Loucy (cell line): ENCODE measurements around the gene PC.

ENCODE experiments used
- H2AFZ ChIP-seq: fragments of 200-600 bp; sonication (generic); 2 replicates; pipeline ENCODE4 v1.6.0; 2016; ENCODE audit warnings: antibody characterized with exemption, mild to moderate bottlenecking, low read length, moderate library complexity
- H3F3A ChIP-seq: fragments of 200-600 bp; 2 replicates; pipeline ENCODE4 v1.6.0; 2016; ENCODE audit warnings: antibody characterized with exemption, low read depth, mild to moderate bottlenecking
- H3K27me3 ChIP-seq: fragments of 200-600 bp; sonication (generic); 2 replicates; pipeline ENCODE4 v1.6.1; 2014; ENCODE audit warnings: low read length, mild to moderate bottlenecking; ENCODE audit not compliant: insufficient read depth, poor library complexity, severe bottlenecking
- H3K36me3 ChIP-seq: fragments of 200-600 bp; sonication (generic); 2 replicates; pipeline ENCODE4 v1.6.1; 2016; ENCODE audit warnings: low read length; ENCODE audit not compliant: insufficient read depth
- H3K4me1 ChIP-seq: fragments of 200-600 bp; sonication (generic); 2 replicates; pipeline ENCODE4 v1.5.1; 2014; ENCODE audit warnings: low read length, mild to moderate bottlenecking; ENCODE audit not compliant: insufficient read depth, poor library complexity, severe bottlenecking
- H3K4me2 ChIP-seq: fragments of 200-600 bp; sonication (generic); 2 replicates; pipeline ENCODE4 v1.6.0; 2014; ENCODE audit warnings: antibody characterized with exemption, low read length, low read depth, mild to moderate bottlenecking; ENCODE audit not compliant: poor library complexity, severe bottlenecking
- H3K4me3 ChIP-seq: fragments of 200-600 bp; sonication (generic); 2 replicates; pipeline ENCODE4 v1.5.1; 2014; ENCODE audit warnings: low read length, mild to moderate bottlenecking, mixed read lengths; ENCODE audit not compliant: poor library complexity, severe bottlenecking
- H3K79me2 ChIP-seq: fragments of 200-600 bp; sonication (generic); 2 replicates; pipeline ENCODE4 v1.6.1; 2014; ENCODE audit warnings: low read length; ENCODE audit not compliant: insufficient read depth
- H3K9ac ChIP-seq: fragments of 200-600 bp; sonication (generic); 2 replicates; pipeline ENCODE4 v1.6.0; 2014; ENCODE audit warnings: mild to moderate bottlenecking, low read depth, low read length, moderate library complexity; ENCODE audit not compliant: poor library complexity, severe bottlenecking
- H3K9me2 ChIP-seq: fragments of 200-600 bp; sonication (generic); replicated peaks from 2 replicates; pipeline ENCODE4 v1.6.1; 2016; ENCODE audit warnings: low read depth, low read length, mixed read lengths
- H3K9me3 ChIP-seq: fragments of 200-600 bp; sonication (generic); 2 replicates; pipeline ENCODE4 v1.6.1; 2014; ENCODE audit warnings: mild to moderate bottlenecking, antibody characterized with exemption, low read length, low read depth; ENCODE audit not compliant: insufficient read depth
- H4K20me1 ChIP-seq: fragments of 200-600 bp; sonication (generic); 2 replicates; pipeline ENCODE4 v1.6.0; 2014; ENCODE audit warnings: antibody characterized with exemption, low read length, mild to moderate bottlenecking; ENCODE audit not compliant: insufficient read depth, poor library complexity, severe bottlenecking
- EZH2phosphoT487 ChIP-seq: fragments of 200-600 bp; IDR thresholded peaks from 2 replicates; pipeline ENCODE4 v1.6.1; 2018; ENCODE audit warnings: antibody characterized with exemption, mild to moderate bottlenecking, moderate library complexity, borderline replicate concordance
- TF ChIP-seq, protein P1 (sequence below): fragments of 200-600 bp; sonication (generic); conservative IDR thresholded peaks from 2 replicates; pipeline ENCODE4 v1.5.1; 2014; ENCODE audit warnings: mild to moderate bottlenecking, antibody characterized with exemption, low read length

The PC gene

GRCh38 chr11:66881451-66881835 lies 76.7 kb downstream of the PC start:
- Histone ChIP-seq H3K4me1 (peaks cover 28% of the 10 kb centered on the region), H3K27me3 (no peaks in the 10 kb centered on the region), H3K4me3 (peak overlapping the region; percentile 52), H3K9me3 (no peaks in the 10 kb centered on the region), H4K20me1 (no peaks in the 10 kb centered on the region), H3K79me2 (no peaks in the 10 kb centered on the region), H3K9me2 (no peaks in the 10 kb centered on the region), H3K4me2 (peak overlapping the region; percentile 72), H2AFZ (no peak overlapping the region), H3K36me3 (no peaks in the 10 kb centered on the region), H3F3A (0 out of 2 replicates have a peak, but pooled peaks cover 3% of the 10 kb centered on the region), H3K9ac (peak overlapping the region; percentile 54)
- no peak for TF ChIP-seq EZH2phosphoT487
- TF ChIP-seq, protein P1, sequence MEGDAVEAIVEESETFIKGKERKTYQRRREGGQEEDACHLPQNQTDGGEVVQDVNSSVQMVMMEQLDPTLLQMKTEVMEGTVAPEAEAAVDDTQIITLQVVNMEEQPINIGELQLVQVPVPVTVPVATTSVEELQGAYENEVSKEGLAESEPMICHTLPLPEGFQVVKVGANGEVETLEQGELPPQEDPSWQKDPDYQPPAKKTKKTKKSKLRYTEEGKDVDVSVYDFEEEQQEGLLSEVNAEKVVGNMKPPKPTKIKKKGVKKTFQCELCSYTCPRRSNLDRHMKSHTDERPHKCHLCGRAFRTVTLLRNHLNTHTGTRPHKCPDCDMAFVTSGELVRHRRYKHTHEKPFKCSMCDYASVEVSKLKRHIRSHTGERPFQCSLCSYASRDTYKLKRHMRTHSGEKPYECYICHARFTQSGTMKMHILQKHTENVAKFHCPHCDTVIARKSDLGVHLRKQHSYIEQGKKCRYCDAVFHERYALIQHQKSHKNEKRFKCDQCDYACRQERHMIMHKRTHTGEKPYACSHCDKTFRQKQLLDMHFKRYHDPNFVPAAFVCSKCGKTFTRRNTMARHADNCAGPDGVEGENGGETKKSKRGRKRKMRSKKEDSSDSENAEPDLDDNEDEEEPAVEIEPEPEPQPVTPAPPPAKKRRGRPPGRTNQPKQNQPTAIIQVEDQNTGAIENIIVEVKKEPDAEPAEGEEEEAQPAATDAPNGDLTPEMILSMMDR: peak; percentile 35

GRCh38 chr11:66880496-66881450 lies 77.4 kb downstream of the PC start:
- Histone ChIP-seq H3K4me2 (peak overlapping the region; percentile 72), H3K4me1 (peaks cover 28% of the 10 kb centered on the region), H3K9ac (peak overlapping the region; percentile 54), H3F3A (0 out of 2 replicates have a peak, but pooled peaks cover 3% of the 10 kb centered on the region), H3K36me3 (no peaks in the 10 kb centered on the region), H2AFZ (peak overlapping the region; percentile 68; the same call in 1 of the 2 replicates), H3K79me2 (no peaks in the 10 kb centered on the region), H4K20me1 (no peaks in the 10 kb centered on the region), H3K9me3 (no peaks in the 10 kb centered on the region), H3K4me3 (peak overlapping the region; percentile 52), H3K27me3 (no peaks in the 10 kb centered on the region), H3K9me2 (no peaks in the 10 kb centered on the region)
- TF ChIP-seq, protein P1: no peak
- TF ChIP-seq EZH2phosphoT487: no peak

- H2AFZ ChIP-seq: no peak overlapping the region
- peak overlapping the region; percentile 52 for H3K4me3 ChIP-seq
- no peaks in the 10 kb centered on the region for H3K36me3 ChIP-seq
- H3K27me3 ChIP-seq: no peaks in the 10 kb centered on the region
- no peaks in the 10 kb centered on the region for H3K9me2 ChIP-seq
- H3K9me3 ChIP-seq: no peaks in the 10 kb centered on the region
- H3K9ac ChIP-seq: peak overlapping the region; percentile 54
- 0 out of 2 replicates have a peak, but pooled peaks cover 3% of the 10 kb centered on the region for H3F3A ChIP-seq
- no peaks in the 10 kb centered on the region for H4K20me1 ChIP-seq
- H3K79me2 ChIP-seq: no peaks in the 10 kb centered on the region
- TF ChIP-seq EZH2phosphoT487: no peak
- TF ChIP-seq, protein P1: no peak
- peak overlapping the region; percentile 72 for H3K4me2 ChIP-seq
- H3K4me1 ChIP-seq: peaks cover 28% of the 10 kb centered on the region
Observed at GRCh38 chr11:66879999-66880398, 78.2 kb downstream of the PC start.
